GM20000 (cell line): ENCODE measurements around the gene KLF8.

Experiments used
- DNase-seq: peaks from one replicate; pipeline ENCODE4 v3.0.0; 2012; ENCODE audit warnings: low spot score
- CTCF ChIP-seq: IDR thresholded peaks from 2 replicates; pipeline ENCODE4 v1.5.1; 2012; ENCODE audit warnings: mild to moderate bottlenecking, control low read depth; ENCODE audit errors: extremely low read depth, missing control alignments

Gene KLF8

GRCh38 chrX:56226980-56227379 is 5.2 kb upstream of the KLF8 start:
- DNase-seq = no peak
- TF ChIP-seq CTCF = no peak

- TF ChIP-seq CTCF = no peak
- DNase-seq = no peak
Measured at GRCh38 chrX:56228914-56229313, 3.2 kb upstream of the KLF8 start.

- DNase-seq = no peak
- TF ChIP-seq CTCF = no peak
Measured at GRCh38 chrX:56231537-56232090, 542 bp upstream of the KLF8 start.

- no peak for TF ChIP-seq CTCF
Measured at GRCh38 chrX:56233100-56233499, 944 bp downstream of the KLF8 start.

GRCh38 chrX:56233682-56234081 is 1.5 kb downstream of the KLF8 start:
- DNase-seq = peak; percentile 50
- no peak for TF ChIP-seq CTCF

More at GRCh38 chrX:56233100-56233499, 944 bp downstream of the KLF8 start:
- no peak for DNase-seq

- DNase-seq = peak; percentile 42
Measured at GRCh38 chrX:56248492-56248891, 16.3 kb downstream of the KLF8 start.

More at GRCh38 chrX:56248492-56248891, 16.3 kb downstream of the KLF8 start:
- peak; percentile 25 for TF ChIP-seq CTCF
